K562 (cell line): ENCODE results near the gene TBCCD1. TPM values are rescaled to one million over a fixed set of nuclear protein-coding genes. Genes with fewer than 3 reads are reported as not detected.

Experiments
- ATAC-seq: fragments of 200-7000 bp; cut with Tn5 transposase; 3 replicates; pipeline ENCODE4 v1.9.1; 2020; ENCODE audit warnings: moderate library complexity
- BruUV-seq: library from RNA; stranded (reverse); fragments of 400-500 nt; replicated peaks from 2 replicates; lab custom pipeline; 2021; lab: Mats Ljungman, UMichigan
- CTCF ChIA-PET: fragments of 300-600 bp; formaldehyde crosslinking; extraction: SDS; loops from one replicate; lab custom pipeline; 2021; ENCODE audit warnings: low intra/inter-chr PET ratio; lab: Yijun Ruan, JAX
- POLR2A ChIA-PET: fragments of 300-600, 350-650 bp; sonication (Branson Sonifier 250); formaldehyde crosslinking; extraction: SDS; loops from one replicate; lab custom pipeline; 2021; ENCODE audit warnings: antibody characterized with exemption, inconsistent platforms; lab: Yijun Ruan, JAX
- DNase-seq, 4 experiments: peaks; one replicate each; pipeline versions ENCODE4 v3.0.0 to v3.0.0-alpha.2; 2011 to 2018; ENCODE audit warnings: low spot score in 3 of 4, mixed read lengths in 3 of 4; ENCODE audit errors: extremely low read depth in 1 of 4
- FAIRE-seq: peaks from 2 replicates; lab custom pipeline; 2011; peaks lifted over from hg19 to GRCh38; lab: Jason Lieb, UNC
- H2AFZ ChIP-seq: 2 replicates; pipeline ENCODE4 v1.6.0; 2011; ENCODE audit warnings: low read depth, low read length, control low read depth, inconsistent platforms
- H3K27ac ChIP-seq: fragments of 200-600 bp; 3 replicates; pipeline ENCODE4 v1.8.0; 2011; ENCODE audit warnings: low read depth, mild to moderate bottlenecking, control low read depth, inconsistent platforms, low read length, moderate library complexity, mixed read lengths; ENCODE audit errors: extremely low read depth
- H3K27me3 ChIP-seq, 2 experiments: fragments of 300-600 bp in 1 of 2; 2 replicates in 1 of 2; 3 replicates in 1 of 2; pipeline versions ENCODE4 v1.6.0 to v1.8.0; 2011; ENCODE audit warnings: inconsistent platforms in 2 of 2, low read length in 2 of 2, mild to moderate bottlenecking in 1 of 2, mixed read lengths in 1 of 2, moderate library complexity in 1 of 2; ENCODE audit not compliant: control insufficient read depth in 2 of 2, insufficient read depth in 2 of 2
- H3K36me3 ChIP-seq: fragments of 300-600 bp; 3 replicates; pipeline ENCODE4 v1.8.0; 2011; ENCODE audit warnings: mild to moderate bottlenecking, low read length, inconsistent platforms; ENCODE audit not compliant: control insufficient read depth, insufficient read depth
- H3K4me1 ChIP-seq, 2 experiments: fragments of 200-600 bp in 1 of 2; replicated peaks in 1 of 2; 2 replicates in 1 of 2; 3 replicates in 1 of 2; pipeline versions ENCODE4 v1.5.1 to v1.8.0; 2011; ENCODE audit warnings: inconsistent platforms in 2 of 2, low read length in 2 of 2, mild to moderate bottlenecking in 1 of 2, mixed read lengths in 1 of 2, moderate library complexity in 1 of 2; ENCODE audit not compliant: control insufficient read depth in 2 of 2, insufficient read depth in 2 of 2
- H3K4me2 ChIP-seq: 2 replicates; pipeline ENCODE4 v1.6.1; 2011; ENCODE audit warnings: low read length, control low read depth, inconsistent platforms, mixed read lengths; ENCODE audit not compliant: insufficient read depth
- H3K4me3 ChIP-seq: fragments of 200-600 bp; sonication (generic), shearing (Covaris generic); 2 replicates; pipeline ENCODE4 v1.5.1; 2016; ENCODE audit warnings: control low read depth, inconsistent platforms
- H3K79me2 ChIP-seq: fragments of 200-600 bp; 3 replicates; pipeline ENCODE4 v1.8.0; 2011; ENCODE audit warnings: low read length, inconsistent platforms; ENCODE audit not compliant: control insufficient read depth, insufficient read depth
- H3K9ac ChIP-seq, 2 experiments: 2 replicates each; pipeline versions ENCODE4 v1.6.0 to v1.6.1; 2011; ENCODE audit warnings: low read depth in 2 of 2, low read length in 2 of 2, control low read depth in 1 of 2, inconsistent platforms in 1 of 2, mild to moderate bottlenecking in 1 of 2, mixed read lengths in 1 of 2; ENCODE audit not compliant: insufficient read depth in 1 of 2
- H3K9me1 ChIP-seq: one replicate; pipeline ENCODE4 v1.6.0; 2011; ENCODE audit warnings: inconsistent platforms, mild to moderate bottlenecking, low read length, moderate library complexity; ENCODE audit not compliant: control insufficient read depth, insufficient read depth
- H3K9me3 ChIP-seq: replicated peaks from 2 replicates; pipeline ENCODE4 v1.5.1; 2011; ENCODE audit warnings: low read depth, low read length, inconsistent platforms; ENCODE audit not compliant: control insufficient read depth, insufficient read depth
- H4K20me1 ChIP-seq: replicated peaks from 2 replicates; pipeline ENCODE4 v1.6.1; 2011; ENCODE audit warnings: low read length, inconsistent platforms, mixed read lengths; ENCODE audit not compliant: control insufficient read depth, insufficient read depth
- BRD9 ChIP-seq: fragments of 450-650 bp; IDR thresholded peaks from 2 replicates; pipeline ENCODE4 v1.6.1; 2018; ENCODE audit warnings: low read depth; ENCODE audit not compliant: partially characterized antibody
- CC2D1A ChIP-seq: fragments of 450-650 bp; IDR thresholded peaks from 2 replicates; pipeline ENCODE4 v1.6.1; 2017; ENCODE audit warnings: mild to moderate bottlenecking
- CEBPB ChIP-seq: fragments of 450-650 bp; IDR thresholded peaks from 2 replicates; pipeline ENCODE4 v1.6.1; 2016; ENCODE audit warnings: missing genetic modification characterization, missing compliant biosample characterization
- CEBPG ChIP-seq, 3 experiments: fragments of 200-800 bp in 1 of 3; sonication (Bioruptor generic) in 1 of 3; sonication (generic) in 1 of 3; formaldehyde crosslinking in 1 of 3; IDR thresholded peaks in 2 of 3; conservative IDR thresholded peaks in 1 of 3; 2 replicates each; pipeline versions ENCODE4 v1.6.1 to v1.8.0; 2016 to 2022; ENCODE audit warnings: missing compliant biosample characterization in 2 of 3, missing genetic modification characterization in 2 of 3, mild to moderate bottlenecking in 1 of 3, missing genetic modification reagents in 1 of 3
- DNMT1 ChIP-seq: fragments of 450-650 bp; IDR thresholded peaks from 2 replicates; pipeline ENCODE4 v1.6.1; 2016; ENCODE audit warnings: antibody characterized with exemption, mild to moderate bottlenecking
- GTF2B ChIP-seq: IDR thresholded peaks from 2 replicates; pipeline ENCODE4 v1.6.1; 2011; ENCODE audit not compliant: insufficient read length; ENCODE audit errors: extremely low read depth
- MCM3 ChIP-seq: fragments of 450-650 bp; IDR thresholded peaks from 2 replicates; pipeline ENCODE4 v1.6.1; 2016
- MYNN ChIP-seq, 2 experiments: sonication (generic); formaldehyde crosslinking in 1 of 2; IDR thresholded peaks; 2 replicates each; pipeline versions ENCODE4 v1.5.0 to v1.6.1; 2016 to 2020; ENCODE audit warnings: antibody characterized with exemption in 1 of 2, missing genetic modification reagents in 1 of 2
- SIX5 ChIP-seq, 2 experiments: IDR thresholded peaks; 2 replicates each; pipeline ENCODE4 v1.6.1; 2011; ENCODE audit warnings: low read length in 2 of 2, borderline replicate concordance in 1 of 2, low read depth in 1 of 2, mild to moderate bottlenecking in 1 of 2, moderate library complexity in 1 of 2; ENCODE audit not compliant: insufficient read depth in 1 of 2
- SP1 ChIP-seq: sonication (generic); formaldehyde crosslinking; IDR thresholded peaks from 2 replicates; pipeline ENCODE4 v1.8.1; 2022; ENCODE audit warnings: mild to moderate bottlenecking, missing genetic modification reagents
- ZFP30 ChIP-seq: fragments of 250-450 bp; sonication (Bioruptor Pico); IDR thresholded peaks from 2 replicates; pipeline ENCODE4 v1.8.0; 2022; ENCODE audit warnings: moderate library complexity, mild to moderate bottlenecking, inconsistent platforms, borderline replicate concordance
- ZNF133 ChIP-seq: fragments of 250-450 bp; sonication (Bioruptor Pico); IDR thresholded peaks from 2 replicates; pipeline ENCODE4 v1.4.0; 2020; ENCODE audit warnings: mild to moderate bottlenecking
- ZNF224 ChIP-seq: sonication (generic); formaldehyde crosslinking; IDR thresholded peaks from 2 replicates; pipeline ENCODE4 v1.8.0; 2022; ENCODE audit warnings: mild to moderate bottlenecking, missing genetic modification reagents
- ZNF239 ChIP-seq: fragments of 250-450 bp; sonication (Bioruptor Pico); IDR thresholded peaks from 2 replicates; pipeline ENCODE4 v1.4.0; 2020; ENCODE audit warnings: mild to moderate bottlenecking
- WGBS: fragments of 100-300 bp; shearing (Covaris generic); methylation state at CpG from one replicate; pipeline ENCODE4 v1.1.6; 2016; ENCODE audit warnings: low coverage, mixed read lengths; ENCODE audit not compliant: insufficient coverage; ENCODE audit errors: missing lambda C conversion rate; 5-methylcytosine and 5-hydroxymethylcytosine counted together
- in situ Hi-C: fragments of 300-500 bp; cut with MboI; formaldehyde crosslinking; loops from 4 replicates; pipeline ENCODE4 v1.15.0; 2018; ENCODE audit warnings: inconsistent platforms, mixed read lengths
- intact Hi-C: fragments of 100-400 bp; cut with micrococcal nuclease; formaldehyde crosslinking; loops from 2 replicates; pipeline ENCODE4 v1.14.2; 2022
- polyA plus RNA-seq, 8 experiments: library from polyadenylated mRNA; depleted of rRNA in 4 of 8; stranded (reverse) in 5 of 8; unstranded in 3 of 8; fragments of >200 nt; fragmentation: Nextera tagmentation in 2 of 8; fragmentation: Illumina TruSeq in 1 of 8; extraction: Ambion mirVana in 2 of 8; extraction: Trizol in 1 of 8; gene quantifications; 2 replicates each; pipeline versions ENCODE4 v1.2.1 to v1.2.3, GENCODE V29; 2011 to 2014; ENCODE audit warnings: inconsistent platforms in 1 of 8, missing spikeins in 1 of 8
- total RNA-seq, 7 experiments: library from RNA; depleted of rRNA in 6 of 7; stranded (reverse); fragments of >200 nt in 6 of 7; fragmentation: Illumina TruSeq in 2 of 7; extraction: Trizol in 2 of 7; gene quantifications; 2 replicates each; pipeline versions ENCODE4 v1.2.1 to v1.2.3, GENCODE V29; 2011 to 2021; ENCODE audit warnings: low replicate concordance in 1 of 7

The TBCCD1 gene
- total and polyA plus RNA-seq, 9 of the 15 experiments (the other 6 are each of a cell fraction or from before 2014, with no cell fraction given) = 17.7 to 31.1 (median 21.2) TPM

GRCh38 chr3:186517218-186517617 lies 49.9 kb downstream of the TBCCD1 start (continued):
- TF ChIP-seq MYNN (IDR thresholded peaks at IDR 0.05) = no peak
- TF ChIP-seq MYNN (CRISPR knock-in tag; IDR thresholded peaks at IDR 0.05) = no peak

GRCh38 chr3:186516646-186517045 lies 50.5 kb downstream of the TBCCD1 start:
- CTCF ChIA-PET = no interaction called here
- H3K4me3 ChIP-seq = no peak overlapping the region
- POLR2A ChIA-PET = no interaction called here

GRCh38 chr3:186515125-186515524 lies 52.0 kb downstream of the TBCCD1 start:
- Histone ChIP-seq H3K9me3 (no peaks in the 10 kb centered on the region), H3K4me3 (no peak overlapping the region), H3K27ac (no peak overlapping the region), H4K20me1 (0 out of 2 replicates have a peak, but pooled peaks cover 3% of the 10 kb centered on the region), H2AFZ (no peak overlapping the region), H3K9me1 (no peaks in the 10 kb centered on the region), H3K27me3 (peaks cover 4 to 44% of the 10 kb centered on the region in 2 experiments; a peak in 4 of 5 replicates), H3K9ac (no peak overlapping the region), H3K4me1 (no peaks in the 10 kb centered on the region), H3K36me3 (no peaks in the 10 kb centered on the region), H3K79me2 (no peaks in the 10 kb centered on the region), H3K4me2 (no peak overlapping the region)
- 1% methylated on average over 4 of the region's 4 CpGs for WGBS
- ATAC-seq (no peak), DNase-seq (no peak), FAIRE-seq (no peak)
- in situ Hi-C loops (no loop called here), intact Hi-C loops (no loop called here)
- POLR2A ChIA-PET = no interaction called here
- CTCF ChIA-PET = no interaction called here
- BruUV-seq = no TSS peak
- TF ChIP-seq MCM3 (no peak), SP1 (no peak), ZNF239 (CRISPR knock-in tag) (no peak), ZFP30 (CRISPR knock-in tag) (no peak), SIX5 (IDR thresholded peaks at IDR 0.05; ENCODE audit: borderline replicate concordance in 1 of 2, insufficient read depth in 1 of 2, low read depth in 1 of 2, low read length in 2 of 2) (no peak), ZNF224 (CRISPR knock-in tag) (no peak), GTF2B (no peak), DNMT1 (no peak), CC2D1A (no peak), ZNF133 (CRISPR knock-in tag) (no peak)

More at GRCh38 chr3:186516646-186517045, 50.5 kb downstream of the TBCCD1 start:
- Histone ChIP-seq H2AFZ (no peak overlapping the region), H3K4me2 (no peak overlapping the region), H3K9ac (no peak overlapping the region), H3K27ac (no peak overlapping the region), H3K27me3 (peaks cover 4 to 39% of the 10 kb centered on the region in 2 experiments; a peak in 4 of 5 replicates), H3K36me3 (no peaks in the 10 kb centered on the region), H3K4me1 (no peaks in the 10 kb centered on the region), H3K79me2 (no peaks in the 10 kb centered on the region), H3K9me3 (no peaks in the 10 kb centered on the region), H4K20me1 (0 out of 2 replicates have a peak, but pooled peaks cover 3% of the 10 kb centered on the region), H3K9me1 (no peaks in the 10 kb centered on the region)
- in situ Hi-C loops (no loop called here), intact Hi-C loops (no loop called here)
- DNase-seq (no peak), FAIRE-seq (no peak), ATAC-seq (no peak)
- TF ChIP-seq CEBPB (tag) (peak; percentile 83), BRD9 (no peak), CEBPG (CRISPR knock-in tag; IDR thresholded peaks at IDR 0.05) (peak; percentile 59), CEBPG (tag; conservative IDR thresholded peaks at IDR 0.05 in 1 of 2, IDR thresholded peaks at IDR 0.05 in 1 of 2) (peak; percentile 63 to 76)
- 6% methylated on average over 2 of the region's 2 CpGs for WGBS
- BruUV-seq = no TSS peak
